K562 (cell line): ENCODE results near the gene FBXO17. TPM values are rescaled to one million over a fixed set of nuclear protein-coding genes. Genes with fewer than 3 reads are reported as not detected.

Experiments used
- ATAC-seq: fragments of 200-7000 bp; cut with Tn5 transposase; 3 replicates; pipeline ENCODE4 v1.9.1; 2020; ENCODE audit warnings: moderate library complexity
- BruUV-seq: library from RNA; stranded (reverse); fragments of 400-500 nt; replicated peaks from 2 replicates; lab custom pipeline; 2021; lab: Mats Ljungman, UMichigan
- CTCF ChIA-PET: fragments of 300-600 bp; formaldehyde crosslinking; extraction: SDS; loops from one replicate; lab custom pipeline; 2021; ENCODE audit warnings: low intra/inter-chr PET ratio; lab: Yijun Ruan, JAX
- POLR2A ChIA-PET: fragments of 300-600, 350-650 bp; sonication (Branson Sonifier 250); formaldehyde crosslinking; extraction: SDS; loops from one replicate; lab custom pipeline; 2021; ENCODE audit warnings: antibody characterized with exemption, inconsistent platforms; lab: Yijun Ruan, JAX
- DNase-seq, 4 experiments: peaks; one replicate each; pipeline versions ENCODE4 v3.0.0 to v3.0.0-alpha.2; 2011 to 2018; ENCODE audit warnings: low spot score in 3 of 4, mixed read lengths in 3 of 4; ENCODE audit errors: extremely low read depth in 1 of 4
- FAIRE-seq: peaks from 2 replicates; lab custom pipeline; 2011; peaks lifted over from hg19 to GRCh38; lab: Jason Lieb, UNC
- H2AFZ ChIP-seq: 2 replicates; pipeline ENCODE4 v1.6.0; 2011; ENCODE audit warnings: low read depth, low read length, control low read depth, inconsistent platforms
- H3K27ac ChIP-seq: fragments of 200-600 bp; 3 replicates; pipeline ENCODE4 v1.8.0; 2011; ENCODE audit warnings: low read depth, mild to moderate bottlenecking, control low read depth, inconsistent platforms, low read length, moderate library complexity, mixed read lengths; ENCODE audit errors: extremely low read depth
- H3K27me3 ChIP-seq, 2 experiments: fragments of 300-600 bp in 1 of 2; 2 replicates in 1 of 2; 3 replicates in 1 of 2; pipeline versions ENCODE4 v1.6.0 to v1.8.0; 2011; ENCODE audit warnings: inconsistent platforms in 2 of 2, low read length in 2 of 2, mild to moderate bottlenecking in 1 of 2, mixed read lengths in 1 of 2, moderate library complexity in 1 of 2; ENCODE audit not compliant: control insufficient read depth in 2 of 2, insufficient read depth in 2 of 2
- H3K36me3 ChIP-seq: fragments of 300-600 bp; 3 replicates; pipeline ENCODE4 v1.8.0; 2011; ENCODE audit warnings: mild to moderate bottlenecking, low read length, inconsistent platforms; ENCODE audit not compliant: control insufficient read depth, insufficient read depth
- H3K4me1 ChIP-seq, 2 experiments: fragments of 200-600 bp in 1 of 2; replicated peaks in 1 of 2; 2 replicates in 1 of 2; 3 replicates in 1 of 2; pipeline versions ENCODE4 v1.5.1 to v1.8.0; 2011; ENCODE audit warnings: inconsistent platforms in 2 of 2, low read length in 2 of 2, mild to moderate bottlenecking in 1 of 2, mixed read lengths in 1 of 2, moderate library complexity in 1 of 2; ENCODE audit not compliant: control insufficient read depth in 2 of 2, insufficient read depth in 2 of 2
- H3K4me2 ChIP-seq: 2 replicates; pipeline ENCODE4 v1.6.1; 2011; ENCODE audit warnings: low read length, control low read depth, inconsistent platforms, mixed read lengths; ENCODE audit not compliant: insufficient read depth
- H3K4me3 ChIP-seq: fragments of 200-600 bp; sonication (generic), shearing (Covaris generic); 2 replicates; pipeline ENCODE4 v1.5.1; 2016; ENCODE audit warnings: control low read depth, inconsistent platforms
- H3K79me2 ChIP-seq: fragments of 200-600 bp; 3 replicates; pipeline ENCODE4 v1.8.0; 2011; ENCODE audit warnings: low read length, inconsistent platforms; ENCODE audit not compliant: control insufficient read depth, insufficient read depth
- H3K9ac ChIP-seq, 2 experiments: 2 replicates each; pipeline versions ENCODE4 v1.6.0 to v1.6.1; 2011; ENCODE audit warnings: low read depth in 2 of 2, low read length in 2 of 2, control low read depth in 1 of 2, inconsistent platforms in 1 of 2, mild to moderate bottlenecking in 1 of 2, mixed read lengths in 1 of 2; ENCODE audit not compliant: insufficient read depth in 1 of 2
- H3K9me1 ChIP-seq: one replicate; pipeline ENCODE4 v1.6.0; 2011; ENCODE audit warnings: inconsistent platforms, mild to moderate bottlenecking, low read length, moderate library complexity; ENCODE audit not compliant: control insufficient read depth, insufficient read depth
- H3K9me3 ChIP-seq: replicated peaks from 2 replicates; pipeline ENCODE4 v1.5.1; 2011; ENCODE audit warnings: low read depth, low read length, inconsistent platforms; ENCODE audit not compliant: control insufficient read depth, insufficient read depth
- H4K20me1 ChIP-seq: replicated peaks from 2 replicates; pipeline ENCODE4 v1.6.1; 2011; ENCODE audit warnings: low read length, inconsistent platforms, mixed read lengths; ENCODE audit not compliant: control insufficient read depth, insufficient read depth
- CHD1 ChIP-seq: fragments of 200-600 bp; sonication (generic); IDR thresholded peaks from one replicate; pipeline ENCODE4 v1.6.1; 2012; ENCODE audit warnings: mild to moderate bottlenecking, moderate library complexity, low read length, inconsistent platforms
- EGR1 ChIP-seq: fragments of 450-650 bp; conservative IDR thresholded peaks from 2 replicates; pipeline ENCODE4 v1.6.1; 2017; ENCODE audit warnings: mild to moderate bottlenecking
- FIP1L1 ChIP-seq: fragments of 200-400 bp; formaldehyde crosslinking; IDR thresholded peaks from 2 replicates; pipeline ENCODE4 v1.6.1; 2018; ENCODE audit warnings: mild to moderate bottlenecking, low read depth, low read length; ENCODE audit not compliant: poor library complexity, severe bottlenecking
- HINFP ChIP-seq: fragments of 450-650 bp; conservative IDR thresholded peaks from 2 replicates; pipeline ENCODE4 v1.6.1; 2016; ENCODE audit warnings: missing genetic modification characterization, low read depth, mild to moderate bottlenecking, control low read depth, missing compliant biosample characterization
- NR2F6 ChIP-seq: fragments of 450-650 bp; formaldehyde crosslinking; IDR thresholded peaks from 2 replicates; pipeline ENCODE4 v1.4.0; 2020; ENCODE audit warnings: mild to moderate bottlenecking
- POLR2G ChIP-seq: fragments of 200-400 bp; formaldehyde crosslinking; IDR thresholded peaks from 2 replicates; pipeline ENCODE4 v1.6.1; 2017; ENCODE audit warnings: low read depth, mild to moderate bottlenecking, antibody characterized with exemption, low read length, moderate library complexity
- PYGO2 ChIP-seq: fragments of 450-650 bp; IDR thresholded peaks from 2 replicates; pipeline ENCODE4 v1.6.1; 2016; ENCODE audit warnings: mild to moderate bottlenecking, missing genetic modification characterization, moderate library complexity, missing compliant biosample characterization
- RFX7 ChIP-seq: fragments of 250-450 bp; sonication (Bioruptor Pico); IDR thresholded peaks from 2 replicates; pipeline ENCODE4 v1.5.1; 2021; ENCODE audit warnings: mild to moderate bottlenecking
- ZBTB33 ChIP-seq: sonication (generic); formaldehyde crosslinking; IDR thresholded peaks from 2 replicates; pipeline ENCODE4 v1.8.1; 2023; ENCODE audit warnings: mild to moderate bottlenecking, missing genetic modification reagents
- WGBS: fragments of 100-300 bp; shearing (Covaris generic); methylation state at CpG from one replicate; pipeline ENCODE4 v1.1.6; 2016; ENCODE audit warnings: low coverage, mixed read lengths; ENCODE audit not compliant: insufficient coverage; ENCODE audit errors: missing lambda C conversion rate; 5-methylcytosine and 5-hydroxymethylcytosine counted together
- in situ Hi-C: fragments of 300-500 bp; cut with MboI; formaldehyde crosslinking; loops from 4 replicates; pipeline ENCODE4 v1.15.0; 2018; ENCODE audit warnings: inconsistent platforms, mixed read lengths
- intact Hi-C: fragments of 100-400 bp; cut with micrococcal nuclease; formaldehyde crosslinking; loops from 2 replicates; pipeline ENCODE4 v1.14.2; 2022
- polyA plus RNA-seq, 8 experiments: library from polyadenylated mRNA; depleted of rRNA in 4 of 8; stranded (reverse) in 5 of 8; unstranded in 3 of 8; fragments of >200 nt; fragmentation: Nextera tagmentation in 2 of 8; fragmentation: Illumina TruSeq in 1 of 8; extraction: Ambion mirVana in 2 of 8; extraction: Trizol in 1 of 8; gene quantifications; 2 replicates each; pipeline versions ENCODE4 v1.2.1 to v1.2.3, GENCODE V29; 2011 to 2014; ENCODE audit warnings: inconsistent platforms in 1 of 8, missing spikeins in 1 of 8
- total RNA-seq, 7 experiments: library from RNA; depleted of rRNA in 6 of 7; stranded (reverse); fragments of >200 nt in 6 of 7; fragmentation: Illumina TruSeq in 2 of 7; extraction: Trizol in 2 of 7; gene quantifications; 2 replicates each; pipeline versions ENCODE4 v1.2.1 to v1.2.3, GENCODE V29; 2011 to 2021; ENCODE audit warnings: low replicate concordance in 1 of 7

FBXO17 gene
- total and polyA plus RNA-seq, 9 of the 15 experiments (the other 6 are each of a cell fraction or from before 2014, with no cell fraction given) = 4.1 to 27.1 (median 19.0) TPM

- H3K9me1 ChIP-seq = no peaks in the 10 kb centered on the region
- DNase-seq (peak in 1 of 4 experiments; percentile 52), ATAC-seq (no peak; the same call in 2 of the 3 replicates)
- H3K9ac ChIP-seq = no peak overlapping the region
- BruUV-seq = no TSS peak
- no peak overlapping the region for H3K4me3 ChIP-seq
- no peak overlapping the region for H3K4me2 ChIP-seq
- H3K27me3 ChIP-seq = no peaks in the 10 kb centered on the region
- peaks cover 0 to 16% of the 10 kb centered on the region in 2 experiments; a peak in 2 of 5 replicates for H3K4me1 ChIP-seq
- no peaks in the 10 kb centered on the region for H3K9me3 ChIP-seq
- peaks cover 26% of the 10 kb centered on the region; the same call in 1 of the 3 replicates for H3K36me3 ChIP-seq
- POLR2A ChIA-PET = no interaction called here
- H2AFZ ChIP-seq = no peak overlapping the region
- H3K27ac ChIP-seq = no peak overlapping the region
- intact Hi-C loops = loop anchor here (5.0 kb wide), 1 partner anchor 547 kb away; the partner anchor contains the start of gene FAM98C
- in situ Hi-C loops = no loop called here
- no peak for TF ChIP-seq NR2F6 (CRISPR knock-in tag)
- TF ChIP-seq CHD1 = no peak
- peak; percentile 33; the same call in 1 of the 2 replicates for TF ChIP-seq EGR1
- no peak for TF ChIP-seq HINFP (tag)
- peak; percentile 43 for TF ChIP-seq POLR2G
- peak; percentile 82 for TF ChIP-seq ZBTB33 (CRISPR knock-in tag)
- peak; percentile 40 for TF ChIP-seq FIP1L1
- no peak for TF ChIP-seq RFX7 (CRISPR knock-in tag)
- TF ChIP-seq PYGO2 (tag) = no peak
- TF ChIP-seq, all 486 proteins: peak for 4
- 97% methylated on average over 48 of the region's 72 CpGs for WGBS
- H3K79me2 ChIP-seq = no peaks in the 10 kb centered on the region
- no peaks in the 10 kb centered on the region for H4K20me1 ChIP-seq
- FAIRE-seq = no peak
- CTCF ChIA-PET = no interaction called here
Measured at GRCh38 chr19:38949580-38950367, 25.8 kb downstream of the FBXO17 start.
